GM12878 (cell line): ENCODE measurements around the gene POLR3G. TPM values are rescaled to one million over a fixed set of nuclear protein-coding genes. Genes with fewer than 3 reads are reported as not detected.

Experiments
- ATAC-seq: fragments of 200-7000 bp; cut with Tn5 transposase; 3 replicates; pipeline ENCODE4 v1.9.1; 2020; ENCODE audit warnings: mild to moderate bottlenecking, moderate library complexity
- BruUV-seq: library from RNA; stranded (reverse); fragments of 400-500 nt; replicated peaks from 2 replicates; lab custom pipeline; 2021; lab: Mats Ljungman, UMichigan
- CTCF ChIA-PET: fragments of 300-600 bp; sonication (Branson Sonifier 250); formaldehyde crosslinking; extraction: SDS; loops from one replicate; lab custom pipeline; 2021; ENCODE audit warnings: inconsistent platforms; lab: Yijun Ruan, JAX
- POLR2A ChIA-PET: fragments of 350-600 bp; formaldehyde crosslinking; extraction: SDS; loops from one replicate; lab custom pipeline; 2021; ENCODE audit warnings: inconsistent platforms; lab: Charles Lee
- RAD21 ChIA-PET: fragments of 300-600 bp; sonication (Branson Sonifier 250); formaldehyde crosslinking; loops from one replicate; lab custom pipeline; 2023; ENCODE audit warnings: antibody characterized with exemption; ENCODE audit not compliant: unreplicated experiment; lab: Charles Lee
- SMC1A ChIA-PET: fragments of 300-600 bp; sonication (Branson Sonifier 250); formaldehyde crosslinking; loops from one replicate; lab custom pipeline; 2023; ENCODE audit not compliant: unreplicated experiment, uncharacterized antibody; lab: Charles Lee
- DNase-seq: peaks from one replicate; pipeline ENCODE4 v3.0.0-alpha.2; 2011; ENCODE audit warnings: low read depth, low spot score
- FAIRE-seq: peaks from 3 replicates; lab custom pipeline; 2011; peaks lifted over from hg19 to GRCh38; lab: Jason Lieb, UNC
- H2AFZ ChIP-seq: 2 replicates; pipeline ENCODE4 v1.6.0; 2011; ENCODE audit warnings: low read depth, low read length, control low read depth; ENCODE audit not compliant: control insufficient read depth
- H3K27ac ChIP-seq: 2 replicates; pipeline ENCODE4 v1.5.1; 2011; ENCODE audit warnings: control low read depth; ENCODE audit not compliant: control insufficient read depth, insufficient read depth
- H3K27me3 ChIP-seq, 2 experiments: replicated peaks in 1 of 2; 2 replicates each; pipeline versions ENCODE4 v1.6.0 to v1.6.1; 2011; ENCODE audit warnings: low read length in 1 of 2; ENCODE audit not compliant: control insufficient read depth in 2 of 2, insufficient read depth in 2 of 2
- H3K36me3 ChIP-seq, 2 experiments: 2 replicates each; pipeline ENCODE4 v1.5.1; 2011; ENCODE audit warnings: low read length in 1 of 2; ENCODE audit not compliant: control insufficient read depth in 2 of 2, insufficient read depth in 2 of 2
- H3K4me1 ChIP-seq: 2 replicates; pipeline ENCODE4 v1.6.1; 2011; ENCODE audit warnings: mild to moderate bottlenecking, low read length, moderate library complexity, mixed read lengths; ENCODE audit not compliant: control insufficient read depth, insufficient read depth
- H3K4me2 ChIP-seq: 2 replicates; pipeline ENCODE4 v1.6.0; 2011; ENCODE audit warnings: control low read depth; ENCODE audit not compliant: control insufficient read depth, insufficient read depth
- H3K4me3 ChIP-seq: fragments of 200-600 bp; sonication (generic); 2 replicates; pipeline ENCODE4 v1.5.1; 2016
- H3K79me2 ChIP-seq: 2 replicates; pipeline ENCODE4 v1.6.0; 2011; ENCODE audit warnings: low read length; ENCODE audit not compliant: control insufficient read depth, insufficient read depth
- H3K9ac ChIP-seq: 2 replicates; pipeline ENCODE4 v1.8.0; 2011; ENCODE audit warnings: low read length, control low read depth, mixed read lengths; ENCODE audit not compliant: control insufficient read depth, insufficient read depth
- H3K9me3 ChIP-seq: replicated peaks from 3 replicates; pipeline ENCODE4 v1.5.1; 2011; ENCODE audit warnings: mild to moderate bottlenecking, low read length; ENCODE audit not compliant: control insufficient read depth, insufficient read depth
- H4K20me1 ChIP-seq: 2 replicates; pipeline ENCODE4 v1.6.0; 2011; ENCODE audit not compliant: control insufficient read depth, insufficient read depth
- CBX5 ChIP-seq: sonication (generic); IDR thresholded peaks from 2 replicates; pipeline ENCODE4 v1.6.1; 2016; ENCODE audit warnings: low read depth, moderate library complexity, mild to moderate bottlenecking, inconsistent platforms
- CHD2 ChIP-seq: IDR thresholded peaks from 2 replicates; pipeline ENCODE4 v1.6.1; 2011; ENCODE audit warnings: low read depth, low read length, improper control_type of control experiment, borderline replicate concordance
- CREB1 ChIP-seq: IDR thresholded peaks from 2 replicates; pipeline ENCODE4 v1.6.1; 2012; ENCODE audit warnings: low read depth, mild to moderate bottlenecking, inconsistent platforms
- CREM ChIP-seq: IDR thresholded peaks from 2 replicates; pipeline ENCODE4 v1.6.1; 2014; ENCODE audit warnings: antibody characterized with exemption, low read depth
- EGR1 ChIP-seq, 2 experiments: IDR thresholded peaks; 1 replicate in 1 of 2; 2 replicates in 1 of 2; pipeline ENCODE4 v1.6.1; 2011 to 2012; ENCODE audit warnings: low read depth in 2 of 2, low read length in 2 of 2, borderline replicate concordance in 1 of 2, mild to moderate bottlenecking in 1 of 2, moderate library complexity in 1 of 2
- ESRRA ChIP-seq: IDR thresholded peaks from 2 replicates; pipeline ENCODE4 v1.6.1; 2012; ENCODE audit warnings: mild to moderate bottlenecking, low read length, improper control_type of control experiment
- IKZF2 ChIP-seq, 2 experiments: fragments of 450-650 bp; IDR thresholded peaks; 2 replicates each; pipeline ENCODE4 v1.6.1; 2017; ENCODE audit warnings: mild to moderate bottlenecking in 2 of 2, moderate library complexity in 2 of 2
- MYC ChIP-seq: IDR thresholded peaks from 2 replicates; pipeline ENCODE4 v1.6.1; 2011; ENCODE audit warnings: mild to moderate bottlenecking, low read length, moderate library complexity, inconsistent platforms; ENCODE audit not compliant: insufficient read depth, insufficient replicate concordance, insufficient read length, severe bottlenecking
- NFIC ChIP-seq: IDR thresholded peaks from 2 replicates; pipeline ENCODE4 v1.6.1; 2012; ENCODE audit warnings: low read depth, mild to moderate bottlenecking, inconsistent platforms, low read length, moderate library complexity
- SMC3 ChIP-seq: IDR thresholded peaks from 2 replicates; pipeline ENCODE4 v1.6.1; 2011; ENCODE audit warnings: low read length, improper control_type of control experiment, borderline replicate concordance
- SPI1 ChIP-seq: IDR thresholded peaks from 2 replicates; pipeline ENCODE4 v1.6.1; 2011; ENCODE audit warnings: low read depth, mild to moderate bottlenecking, low read length, moderate library complexity, borderline replicate concordance; ENCODE audit not compliant: insufficient read depth
- TCF12 ChIP-seq: IDR thresholded peaks from 2 replicates; pipeline ENCODE4 v1.6.1; 2011; ENCODE audit warnings: low read depth, mild to moderate bottlenecking, low read length
- ZBED1 ChIP-seq: IDR thresholded peaks from 2 replicates; pipeline ENCODE4 v1.6.1; 2016; ENCODE audit warnings: borderline replicate concordance
- WGBS: methylation state at CpG from one replicate; pipeline ENCODE4 v1.1.6; 2016; ENCODE audit warnings: low lambda C conversion rate; ENCODE audit not compliant: insufficient replicate concordance, insufficient coverage; ENCODE audit errors: missing lambda C conversion rate; 5-methylcytosine and 5-hydroxymethylcytosine counted together
- in situ Hi-C: fragments of 300-500 bp; cut with MboI; formaldehyde crosslinking; loops from 9 replicates; pipeline ENCODE4 v1.14.3; 2018; ENCODE audit warnings: mixed read lengths
- intact Hi-C: fragments of 100-400 bp; cut with micrococcal nuclease; formaldehyde crosslinking; loops from one replicate; pipeline ENCODE4 v1.14.2; 2022; ENCODE audit not compliant: unreplicated experiment
- polyA plus RNA-seq, 11 experiments: library from polyadenylated mRNA; depleted of rRNA in 4 of 11; unstranded in 6 of 11; stranded (reverse) in 5 of 11; fragments of >200 nt; fragmentation: Nextera tagmentation in 4 of 11; fragmentation: Illumina TruSeq in 1 of 11; extraction: Ambion mirVana in 4 of 11; extraction: Trizol in 1 of 11; gene quantifications; 1 replicate in 1 of 11; 2 replicates in 10 of 11; pipeline versions ENCODE4 v1.2.1 to v1.2.3, GENCODE V29; 2011 to 2016; ENCODE audit warnings: inconsistent platforms in 2 of 11, missing spikeins in 2 of 11, low read depth in 1 of 11
- total RNA-seq, 4 experiments: library from RNA; depleted of rRNA in 3 of 4; stranded (reverse); fragments of >200 nt in 3 of 4; fragmentation: Illumina TruSeq in 1 of 4; extraction: Trizol in 1 of 4; gene quantifications; 2 replicates each; pipeline versions ENCODE4 v1.2.1 to v1.2.3, GENCODE V29; 2013 to 2021
- TF ChIP-seq, protein P1 (sequence below): fragments of 450-650 bp; IDR thresholded peaks from 2 replicates; pipeline ENCODE4 v1.6.1; 2016; ENCODE audit warnings: mild to moderate bottlenecking
- TF ChIP-seq, protein P2 (sequence below), 3 experiments: IDR thresholded peaks in 2 of 3; conservative IDR thresholded peaks in 1 of 3; 2 replicates each; pipeline ENCODE4 v1.5.1; 2011; ENCODE audit warnings: low read depth in 3 of 3, low read length in 3 of 3, mild to moderate bottlenecking in 3 of 3, control low read depth in 2 of 3, moderate library complexity in 2 of 3, inconsistent platforms in 1 of 3, mixed read lengths in 1 of 3; ENCODE audit not compliant: control insufficient read depth in 2 of 3, insufficient read depth in 1 of 3; ENCODE audit errors: extremely low read depth in 1 of 3
- TF ChIP-seq, protein P3 (sequence below): IDR thresholded peaks from 2 replicates; pipeline ENCODE4 v1.6.1; 2012; ENCODE audit warnings: mild to moderate bottlenecking, low read depth, low read length
- TF ChIP-seq, protein P4 (sequence below): IDR thresholded peaks from 2 replicates; pipeline ENCODE4 v1.6.1; 2012; ENCODE audit warnings: low read depth, low read length, improper control_type of control experiment

The POLR3G gene
- total and polyA plus RNA-seq, 10 of the 15 experiments (the other 5 are each of a cell fraction or from before 2014, with no cell fraction given) = 15.2 to 50.9 (median 27.5) TPM

DNA sequence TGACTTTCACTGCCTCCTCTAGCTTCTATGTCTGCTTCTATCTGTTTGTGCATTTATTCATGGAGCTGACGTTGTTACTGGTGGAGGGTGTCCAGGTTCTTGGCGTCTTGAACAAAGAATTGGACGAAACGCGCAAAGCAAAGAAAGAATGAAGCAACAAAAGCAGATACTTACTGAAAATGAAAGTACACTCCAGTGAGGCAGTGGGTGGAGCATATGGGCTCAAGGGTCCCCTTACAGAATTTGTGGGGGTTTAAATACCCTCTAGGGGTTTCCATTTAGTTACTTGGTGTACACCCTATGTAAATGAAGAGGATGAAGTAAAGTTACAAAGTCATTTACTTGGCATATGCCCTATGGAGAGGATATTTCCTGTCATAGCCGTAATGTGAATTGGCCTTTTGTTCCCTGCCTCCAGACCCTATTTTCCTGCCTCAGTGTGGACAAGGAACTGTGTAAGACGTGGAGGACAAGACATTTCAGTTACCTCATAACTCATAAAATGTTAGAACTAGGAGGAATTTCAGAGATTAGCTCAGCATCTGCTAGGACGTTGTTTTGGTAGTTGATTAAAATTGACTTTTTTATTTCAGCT is 3.1 kb downstream of the POLR3G start:
- Histone ChIP-seq H3K79me2 (peaks cover 24% of the 10 kb centered on the region), H3K4me1 (peaks cover 3% of the 10 kb centered on the region; the same call in 1 of the 2 replicates), H3K9me3 (no peaks in the 10 kb centered on the region), H3K4me2 (peak overlapping the region; percentile 10; the same call in 1 of the 2 replicates), H2AFZ (no peak overlapping the region), H3K9ac (no peak overlapping the region), H3K36me3 (no peaks in the 10 kb centered on the region), H4K20me1 (no peaks in the 10 kb centered on the region), H3K27me3 (no peaks in the 10 kb centered on the region), H3K27ac (no peak overlapping the region), H3K4me3 (peak overlapping the region; percentile 8; the same call in 1 of the 2 replicates)
- BruUV-seq = no TSS peak
- 96% methylated on average over 8 of the region's 8 CpGs for WGBS
- DNase-seq (no peak), FAIRE-seq (no peak), ATAC-seq (no peak)
- SMC1A ChIA-PET = interaction anchor here (0.6 to 1.8 kb wide), 4 partner anchors 10 to 126 kb away, joined by 3 to 9 read pairs (median 4); partner anchors contain the start of gene LYSMD3
- RAD21 ChIA-PET = no interaction called here
- in situ Hi-C loops = no loop called here
- CTCF ChIA-PET = interaction anchor here (0.6 to 4.9 kb wide), 5 partner anchors 38 to 325 kb away, joined by 3 to 30 read pairs (median 3); partner anchors contain the start of gene LYSMD3
- intact Hi-C loops = loop anchor here (10.0 kb wide), 1 partner anchor 907 kb away; the partner anchor contains the start of gene ARRDC3
- POLR2A ChIA-PET = no interaction called here
- TF ChIP-seq SPI1 (no peak), NFIC (no peak), ESRRA (no peak), IKZF2 (IDR thresholded peaks at IDR 0.05) (no peak), CREM (no peak), CHD2 (no peak), MYC (no peak), EGR1 (IDR thresholded peaks at IDR 0.05; ENCODE audit: borderline replicate concordance in 1 of 2, low read depth in 2 of 2, low read length in 2 of 2) (no peak), SMC3 (no peak), CBX5 (no peak), ZBED1 (no peak), TCF12 (no peak), CREB1 (no peak)
- TF ChIP-seq, protein P1, sequence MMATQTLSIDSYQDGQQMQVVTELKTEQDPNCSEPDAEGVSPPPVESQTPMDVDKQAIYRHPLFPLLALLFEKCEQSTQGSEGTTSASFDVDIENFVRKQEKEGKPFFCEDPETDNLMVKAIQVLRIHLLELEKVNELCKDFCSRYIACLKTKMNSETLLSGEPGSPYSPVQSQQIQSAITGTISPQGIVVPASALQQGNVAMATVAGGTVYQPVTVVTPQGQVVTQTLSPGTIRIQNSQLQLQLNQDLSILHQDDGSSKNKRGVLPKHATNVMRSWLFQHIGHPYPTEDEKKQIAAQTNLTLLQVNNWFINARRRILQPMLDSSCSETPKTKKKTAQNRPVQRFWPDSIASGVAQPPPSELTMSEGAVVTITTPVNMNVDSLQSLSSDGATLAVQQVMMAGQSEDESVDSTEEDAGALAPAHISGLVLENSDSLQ = no peak
- TF ChIP-seq, protein P2, sequence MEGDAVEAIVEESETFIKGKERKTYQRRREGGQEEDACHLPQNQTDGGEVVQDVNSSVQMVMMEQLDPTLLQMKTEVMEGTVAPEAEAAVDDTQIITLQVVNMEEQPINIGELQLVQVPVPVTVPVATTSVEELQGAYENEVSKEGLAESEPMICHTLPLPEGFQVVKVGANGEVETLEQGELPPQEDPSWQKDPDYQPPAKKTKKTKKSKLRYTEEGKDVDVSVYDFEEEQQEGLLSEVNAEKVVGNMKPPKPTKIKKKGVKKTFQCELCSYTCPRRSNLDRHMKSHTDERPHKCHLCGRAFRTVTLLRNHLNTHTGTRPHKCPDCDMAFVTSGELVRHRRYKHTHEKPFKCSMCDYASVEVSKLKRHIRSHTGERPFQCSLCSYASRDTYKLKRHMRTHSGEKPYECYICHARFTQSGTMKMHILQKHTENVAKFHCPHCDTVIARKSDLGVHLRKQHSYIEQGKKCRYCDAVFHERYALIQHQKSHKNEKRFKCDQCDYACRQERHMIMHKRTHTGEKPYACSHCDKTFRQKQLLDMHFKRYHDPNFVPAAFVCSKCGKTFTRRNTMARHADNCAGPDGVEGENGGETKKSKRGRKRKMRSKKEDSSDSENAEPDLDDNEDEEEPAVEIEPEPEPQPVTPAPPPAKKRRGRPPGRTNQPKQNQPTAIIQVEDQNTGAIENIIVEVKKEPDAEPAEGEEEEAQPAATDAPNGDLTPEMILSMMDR (IDR thresholded peaks at IDR 0.05 in 2 of 3, conservative IDR thresholded peaks at IDR 0.05 in 1 of 3; ENCODE audit: control insufficient read depth in 2 of 3, extremely low read depth in 1 of 3, insufficient read depth in 1 of 3, low read depth in 3 of 3, low read length in 3 of 3) = no peak
- TF ChIP-seq, protein P3, sequence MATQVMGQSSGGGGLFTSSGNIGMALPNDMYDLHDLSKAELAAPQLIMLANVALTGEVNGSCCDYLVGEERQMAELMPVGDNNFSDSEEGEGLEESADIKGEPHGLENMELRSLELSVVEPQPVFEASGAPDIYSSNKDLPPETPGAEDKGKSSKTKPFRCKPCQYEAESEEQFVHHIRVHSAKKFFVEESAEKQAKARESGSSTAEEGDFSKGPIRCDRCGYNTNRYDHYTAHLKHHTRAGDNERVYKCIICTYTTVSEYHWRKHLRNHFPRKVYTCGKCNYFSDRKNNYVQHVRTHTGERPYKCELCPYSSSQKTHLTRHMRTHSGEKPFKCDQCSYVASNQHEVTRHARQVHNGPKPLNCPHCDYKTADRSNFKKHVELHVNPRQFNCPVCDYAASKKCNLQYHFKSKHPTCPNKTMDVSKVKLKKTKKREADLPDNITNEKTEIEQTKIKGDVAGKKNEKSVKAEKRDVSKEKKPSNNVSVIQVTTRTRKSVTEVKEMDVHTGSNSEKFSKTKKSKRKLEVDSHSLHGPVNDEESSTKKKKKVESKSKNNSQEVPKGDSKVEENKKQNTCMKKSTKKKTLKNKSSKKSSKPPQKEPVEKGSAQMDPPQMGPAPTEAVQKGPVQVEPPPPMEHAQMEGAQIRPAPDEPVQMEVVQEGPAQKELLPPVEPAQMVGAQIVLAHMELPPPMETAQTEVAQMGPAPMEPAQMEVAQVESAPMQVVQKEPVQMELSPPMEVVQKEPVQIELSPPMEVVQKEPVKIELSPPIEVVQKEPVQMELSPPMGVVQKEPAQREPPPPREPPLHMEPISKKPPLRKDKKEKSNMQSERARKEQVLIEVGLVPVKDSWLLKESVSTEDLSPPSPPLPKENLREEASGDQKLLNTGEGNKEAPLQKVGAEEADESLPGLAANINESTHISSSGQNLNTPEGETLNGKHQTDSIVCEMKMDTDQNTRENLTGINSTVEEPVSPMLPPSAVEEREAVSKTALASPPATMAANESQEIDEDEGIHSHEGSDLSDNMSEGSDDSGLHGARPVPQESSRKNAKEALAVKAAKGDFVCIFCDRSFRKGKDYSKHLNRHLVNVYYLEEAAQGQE = no peak
- TF ChIP-seq, protein P4, sequence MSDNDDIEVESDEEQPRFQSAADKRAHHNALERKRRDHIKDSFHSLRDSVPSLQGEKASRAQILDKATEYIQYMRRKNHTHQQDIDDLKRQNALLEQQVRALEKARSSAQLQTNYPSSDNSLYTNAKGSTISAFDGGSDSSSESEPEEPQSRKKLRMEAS = no peak
